Progenitor cell of endocrine pancreas (in vitro differentiated cells): ENCODE data around the gene TSSK2. TPM values are rescaled to one million over a fixed set of nuclear protein-coding genes. Genes with fewer than 3 reads are reported as not detected.

Experiments used
- DNase-seq: peaks from one replicate; pipeline ENCODE4 v3.0.0; 2021; ENCODE audit warnings: low spot score; ENCODE audit not compliant: unreplicated experiment
- H3K27ac Mint-ChIP-seq: 2 replicates; pipeline ENCODE4 v1.8.0; 2021; ENCODE audit warnings: mild to moderate bottlenecking, moderate library complexity, mixed read lengths
- H3K27me3 Mint-ChIP-seq: 2 replicates; pipeline ENCODE4 v1.8.0; 2021; ENCODE audit warnings: mixed read lengths
- H3K36me3 Mint-ChIP-seq: 2 replicates; pipeline ENCODE4 v1.8.0; 2022; ENCODE audit warnings: mixed read lengths; ENCODE audit not compliant: insufficient read depth
- H3K4me1 Mint-ChIP-seq: 2 replicates; pipeline ENCODE4 v1.8.0; 2021; ENCODE audit warnings: low read depth, mixed read lengths
- H3K4me3 Mint-ChIP-seq: 2 replicates; pipeline ENCODE4 v1.8.0; 2021; ENCODE audit warnings: low read depth, mild to moderate bottlenecking, moderate library complexity, mixed read lengths
- H3K9me3 Mint-ChIP-seq: 2 replicates; pipeline ENCODE4 v1.8.0; 2021; ENCODE audit warnings: low read depth, mixed read lengths
- CTCF ChIP-seq: fragments of 200-600 bp; sonication (generic); IDR thresholded peaks from one replicate; pipeline ENCODE4 v1.5.0; 2021; ENCODE audit warnings: antibody characterized with exemption, mild to moderate bottlenecking; ENCODE audit not compliant: unreplicated experiment
- total RNA-seq: library from RNA; stranded (reverse); gene quantifications from 2 replicates; pipeline ENCODE4 v1.2.1, GENCODE V29; 2021

Gene TSSK2
- total RNA-seq, 1 donor from 2014 or later: not detected

GRCh38 chr22:19085233-19085718 lies 45.8 kb upstream of the TSSK2 start:
- peaks cover 3% of the 10 kb centered on the region for H3K9me3 Mint-ChIP-seq
- no peaks in the 10 kb centered on the region for H3K27me3 Mint-ChIP-seq
- TF ChIP-seq CTCF: peak; percentile 13
- H3K27ac Mint-ChIP-seq: no peak overlapping the region
- peaks cover 25% of the 10 kb centered on the region for H3K36me3 Mint-ChIP-seq
- H3K4me3 Mint-ChIP-seq: no peak overlapping the region
- no peak for DNase-seq
- H3K4me1 Mint-ChIP-seq: no peaks in the 10 kb centered on the region

- H3K9me3 Mint-ChIP-seq: peaks cover 3% of the 10 kb centered on the region
Measured at GRCh38 chr22:19086417-19086816, 44.7 kb upstream of the TSSK2 start.

GRCh38 chr22:19086896-19087295 lies 44.2 kb upstream of the TSSK2 start:
- H3K4me3 Mint-ChIP-seq: no peak overlapping the region
- no peaks in the 10 kb centered on the region for H3K27me3 Mint-ChIP-seq
- H3K4me1 Mint-ChIP-seq: peaks cover 1% of the 10 kb centered on the region
- peaks cover 22% of the 10 kb centered on the region for H3K36me3 Mint-ChIP-seq
- peaks cover 3% of the 10 kb centered on the region for H3K9me3 Mint-ChIP-seq
- no peak for DNase-seq
- no peak overlapping the region for H3K27ac Mint-ChIP-seq
- no peak for TF ChIP-seq CTCF

More at GRCh38 chr22:19086417-19086816, 44.7 kb upstream of the TSSK2 start:
- H3K27ac Mint-ChIP-seq: no peak overlapping the region
- no peaks in the 10 kb centered on the region for H3K27me3 Mint-ChIP-seq
- no peak for TF ChIP-seq CTCF
- peaks cover 22% of the 10 kb centered on the region for H3K36me3 Mint-ChIP-seq
- peaks cover 1% of the 10 kb centered on the region for H3K4me1 Mint-ChIP-seq
- no peak overlapping the region for H3K4me3 Mint-ChIP-seq
- DNase-seq: no peak

- TF ChIP-seq CTCF: no peak
- H3K4me1 Mint-ChIP-seq: peaks cover 1% of the 10 kb centered on the region
- peaks cover 16% of the 10 kb centered on the region for H3K36me3 Mint-ChIP-seq
- no peak for DNase-seq
- H3K9me3 Mint-ChIP-seq: peaks cover 3% of the 10 kb centered on the region
- no peaks in the 10 kb centered on the region for H3K27me3 Mint-ChIP-seq
- H3K4me3 Mint-ChIP-seq: no peak overlapping the region
- H3K27ac Mint-ChIP-seq: no peak overlapping the region
Measured at GRCh38 chr22:19088866-19089595, 42.1 kb upstream of the TSSK2 start.

- Mint-ChIP-seq H3K9me3 (peaks cover 3% of the 10 kb centered on the region), H3K27ac (no peak overlapping the region), H3K4me1 (peaks cover 1% of the 10 kb centered on the region), H3K27me3 (no peaks in the 10 kb centered on the region), H3K36me3 (peaks cover 13% of the 10 kb centered on the region), H3K4me3 (no peak overlapping the region)
- no peak for TF ChIP-seq CTCF
- DNase-seq: no peak
Measured at GRCh38 chr22:19090183-19090582, 40.9 kb upstream of the TSSK2 start.
